ENCODE measurements around the gene KCNN2. TPM values are rescaled to one million over a fixed set of nuclear protein-coding genes. Genes with fewer than 3 reads are reported as not detected.

KCNN2 gene
- total RNA-seq, 1 donor from 2014 or later, result 2.0 TPM

GRCh38 chr5:114327987-114328386 is 33.9 kb upstream of the KCNN2 start:
- Mint-ChIP-seq H3K9me3 (ENCODE audit: low read depth) (no peaks in the 10 kb centered on the region), H3K4me1 (ENCODE audit: low read depth) (peaks cover 1% of the 10 kb centered on the region), H3K27me3 (peaks cover 3% of the 10 kb centered on the region), H3K4me3 (ENCODE audit: low read depth) (no peak overlapping the region), H3K36me3 (ENCODE audit: insufficient read depth) (no peaks in the 10 kb centered on the region), H3K27ac (no peak overlapping the region)
- DNase-seq (ENCODE audit: low spot score, unreplicated experiment), result no peak
- no peak for TF ChIP-seq CTCF (IDR thresholded peaks at IDR 0.05; ENCODE audit: unreplicated experiment)

GRCh38 chr5:114330916-114331531 is 30.8 kb upstream of the KCNN2 start:
- no peak overlapping the region for H3K4me3 Mint-ChIP-seq (ENCODE audit: low read depth)
- no peaks in the 10 kb centered on the region for H3K36me3 Mint-ChIP-seq (ENCODE audit: insufficient read depth)
- no peak overlapping the region for H3K27ac Mint-ChIP-seq
- H3K9me3 Mint-ChIP-seq (ENCODE audit: low read depth), result no peaks in the 10 kb centered on the region
- no peak for DNase-seq (ENCODE audit: low spot score, unreplicated experiment)
- H3K27me3 Mint-ChIP-seq, result peaks cover 2% of the 10 kb centered on the region
- no peak for TF ChIP-seq CTCF (IDR thresholded peaks at IDR 0.05; ENCODE audit: unreplicated experiment)
- peaks cover 2% of the 10 kb centered on the region for H3K4me1 Mint-ChIP-seq (ENCODE audit: low read depth)

- peaks cover 2% of the 10 kb centered on the region for H3K4me1 Mint-ChIP-seq (ENCODE audit: low read depth)
- H3K36me3 Mint-ChIP-seq (ENCODE audit: insufficient read depth), result no peaks in the 10 kb centered on the region
- no peak for TF ChIP-seq CTCF (IDR thresholded peaks at IDR 0.05; ENCODE audit: unreplicated experiment)
- H3K27ac Mint-ChIP-seq, result no peak overlapping the region
- DNase-seq (ENCODE audit: low spot score, unreplicated experiment), result no peak
- H3K27me3 Mint-ChIP-seq, result no peaks in the 10 kb centered on the region
- no peak overlapping the region for H3K4me3 Mint-ChIP-seq (ENCODE audit: low read depth)
- no peaks in the 10 kb centered on the region for H3K9me3 Mint-ChIP-seq (ENCODE audit: low read depth)
Measured at GRCh38 chr5:114332493-114332892, 29.4 kb upstream of the KCNN2 start.

GRCh38 chr5:114332925-114333324 is 28.9 kb upstream of the KCNN2 start:
- no peak for TF ChIP-seq CTCF (IDR thresholded peaks at IDR 0.05; ENCODE audit: unreplicated experiment)
- Mint-ChIP-seq H3K4me1 (ENCODE audit: low read depth) (peaks cover 2% of the 10 kb centered on the region), H3K27ac (no peak overlapping the region)

GRCh38 chr5:114335391-114335790 is 26.5 kb upstream of the KCNN2 start:
- TF ChIP-seq CTCF (IDR thresholded peaks at IDR 0.05; ENCODE audit: unreplicated experiment), result no peak
- H3K4me1 Mint-ChIP-seq (ENCODE audit: low read depth), result peaks cover 2% of the 10 kb centered on the region
- H3K9me3 Mint-ChIP-seq (ENCODE audit: low read depth), result no peaks in the 10 kb centered on the region
- no peak overlapping the region for H3K4me3 Mint-ChIP-seq (ENCODE audit: low read depth)
- DNase-seq (ENCODE audit: low spot score, unreplicated experiment), result no peak
- no peaks in the 10 kb centered on the region for H3K36me3 Mint-ChIP-seq (ENCODE audit: insufficient read depth)
- no peaks in the 10 kb centered on the region for H3K27me3 Mint-ChIP-seq
- H3K27ac Mint-ChIP-seq, result no peak overlapping the region

More at GRCh38 chr5:114332925-114333324, 28.9 kb upstream of the KCNN2 start:
- H3K4me3 Mint-ChIP-seq (ENCODE audit: low read depth), result no peak overlapping the region
- DNase-seq (ENCODE audit: low spot score, unreplicated experiment), result no peak
- no peaks in the 10 kb centered on the region for H3K27me3 Mint-ChIP-seq
- no peaks in the 10 kb centered on the region for H3K9me3 Mint-ChIP-seq (ENCODE audit: low read depth)
- H3K36me3 Mint-ChIP-seq (ENCODE audit: insufficient read depth), result no peaks in the 10 kb centered on the region

All from progenitor cell of endocrine pancreas (in vitro differentiated cells).